Measurements from ENCODE around the gene ZNF75A. TPM values are rescaled to one million over a fixed set of nuclear protein-coding genes. Genes with fewer than 3 reads are reported as not detected.

ZNF75A gene
- total RNA-seq, 2 donors from 2014 or later = 34.9 to 41.5 TPM

GRCh38 chr16:3311496-3311895, 6.2 kb downstream of the ZNF75A start:
- intact Hi-C loops (cut with DNase I) = no loop called here
- Histone ChIP-seq H3K9me3 (peaks cover 3% of the 10 kb centered on the region), H3K27ac (no peak overlapping the region), H3K36me3 (peaks cover 7 to 8% of the 10 kb centered on the region in 2 donors), H3K4me1 (replicated peaks) (no peaks in the 10 kb centered on the region), H3K4me3 (no peak overlapping the region), H3K27me3 (replicated peaks; ENCODE audit: insufficient read depth) (no peaks in the 10 kb centered on the region)
- 98% methylated on average over 4 of the region's 4 CpGs for WGBS
- TF ChIP-seq CTCF (IDR thresholded peaks at IDR 0.05) = no peak
- TF ChIP-seq POLR2A (IDR thresholded peaks at IDR 0.05) = no peak
- no peak for TF ChIP-seq POLR2AphosphoS5 (IDR thresholded peaks at IDR 0.05)
- no peak for DNase-seq (ENCODE audit: low spot score)

GRCh38 chr16:3317315-3317999, 12.2 kb downstream of the ZNF75A start:
- intact Hi-C loops (cut with DNase I) = no loop called here
- Histone ChIP-seq H3K4me1 (replicated peaks) (no peaks in the 10 kb centered on the region), H3K27ac (no peak overlapping the region), H3K4me3 (no peak overlapping the region), H3K9me3 (no peaks in the 10 kb centered on the region), H3K36me3 (peaks cover 9 to 15% of the 10 kb centered on the region in 2 donors), H3K27me3 (replicated peaks; ENCODE audit: insufficient read depth) (no peaks in the 10 kb centered on the region)
- TF ChIP-seq POLR2AphosphoS5 (IDR thresholded peaks at IDR 0.05) = no peak
- TF ChIP-seq CTCF (IDR thresholded peaks at IDR 0.05) = no peak
- TF ChIP-seq POLR2A (IDR thresholded peaks at IDR 0.05) = no peak
- DNase-seq (ENCODE audit: low spot score) = no peak
- 98% methylated on average over 3 of the region's 3 CpGs for WGBS

- Histone ChIP-seq H3K4me3 (no peak overlapping the region), H3K27me3 (replicated peaks; ENCODE audit: insufficient read depth) (no peaks in the 10 kb centered on the region), H3K27ac (no peak overlapping the region), H3K9me3 (no peaks in the 10 kb centered on the region), H3K4me1 (replicated peaks) (no peaks in the 10 kb centered on the region), H3K36me3 (peaks cover 9% of the 10 kb centered on the region in 2 donors)
- intact Hi-C loops (cut with DNase I) = no loop called here
- TF ChIP-seq POLR2AphosphoS5 (IDR thresholded peaks at IDR 0.05) (no peak), POLR2A (IDR thresholded peaks at IDR 0.05) (no peak), CTCF (IDR thresholded peaks at IDR 0.05) (no peak)
- WGBS = 65% methylated on average over 2 of the region's 2 CpGs
- no peak for DNase-seq (ENCODE audit: low spot score)
Observed at GRCh38 chr16:3321816-3322215, 16.5 kb downstream of the ZNF75A start.

- Histone ChIP-seq H3K36me3 (no peaks in the 10 kb centered on the region), H3K27me3 (replicated peaks; ENCODE audit: insufficient read depth) (no peaks in the 10 kb centered on the region), H3K4me3 (no peak overlapping the region), H3K4me1 (replicated peaks) (no peaks in the 10 kb centered on the region), H3K9me3 (no peaks in the 10 kb centered on the region), H3K27ac (no peak overlapping the region)
- 75% methylated on average over 4 of the region's 4 CpGs for WGBS
- TF ChIP-seq POLR2A (IDR thresholded peaks at IDR 0.05) = no peak
- TF ChIP-seq POLR2AphosphoS5 (IDR thresholded peaks at IDR 0.05) = no peak
- intact Hi-C loops (cut with DNase I) = no loop called here
- no peak for DNase-seq (ENCODE audit: low spot score)
Observed at GRCh38 chr16:3327514-3327913, 22.2 kb downstream of the ZNF75A start.

GRCh38 chr16:3328104-3328503, 22.8 kb downstream of the ZNF75A start:
- H3K36me3 ChIP-seq = no peaks in the 10 kb centered on the region
- H3K4me1 ChIP-seq (replicated peaks) = no peaks in the 10 kb centered on the region
- no peaks in the 10 kb centered on the region for H3K27me3 ChIP-seq (replicated peaks; ENCODE audit: insufficient read depth)
- intact Hi-C loops (cut with DNase I) = no loop called here
- no peak for DNase-seq (ENCODE audit: low spot score)
- 38% methylated on average over 3 of the region's 3 CpGs for WGBS
- no peaks in the 10 kb centered on the region for H3K9me3 ChIP-seq
- no peak overlapping the region for H3K4me3 ChIP-seq
- no peak for TF ChIP-seq POLR2A (IDR thresholded peaks at IDR 0.05)
- TF ChIP-seq POLR2AphosphoS5 (IDR thresholded peaks at IDR 0.05) = no peak
- no peak for TF ChIP-seq CTCF (IDR thresholded peaks at IDR 0.05)
- no peak overlapping the region for H3K27ac ChIP-seq
